GM21737 (cell line): Measurements from ENCODE around the gene KCNG4.

ENCODE experiments used
- ATAC-seq: cut with Tn5 transposase; IDR thresholded peaks from one replicate; pipeline ENCODE4 v1.9.1; 2021; ENCODE audit warnings: mild to moderate bottlenecking, moderate library complexity; ENCODE audit not compliant: unreplicated experiment

KCNG4 gene, protein sequence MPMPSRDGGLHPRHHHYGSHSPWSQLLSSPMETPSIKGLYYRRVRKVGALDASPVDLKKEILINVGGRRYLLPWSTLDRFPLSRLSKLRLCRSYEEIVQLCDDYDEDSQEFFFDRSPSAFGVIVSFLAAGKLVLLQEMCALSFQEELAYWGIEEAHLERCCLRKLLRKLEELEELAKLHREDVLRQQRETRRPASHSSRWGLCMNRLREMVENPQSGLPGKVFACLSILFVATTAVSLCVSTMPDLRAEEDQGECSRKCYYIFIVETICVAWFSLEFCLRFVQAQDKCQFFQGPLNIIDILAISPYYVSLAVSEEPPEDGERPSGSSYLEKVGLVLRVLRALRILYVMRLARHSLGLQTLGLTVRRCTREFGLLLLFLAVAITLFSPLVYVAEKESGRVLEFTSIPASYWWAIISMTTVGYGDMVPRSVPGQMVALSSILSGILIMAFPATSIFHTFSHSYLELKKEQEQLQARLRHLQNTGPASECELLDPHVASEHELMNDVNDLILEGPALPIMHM

DNA sequence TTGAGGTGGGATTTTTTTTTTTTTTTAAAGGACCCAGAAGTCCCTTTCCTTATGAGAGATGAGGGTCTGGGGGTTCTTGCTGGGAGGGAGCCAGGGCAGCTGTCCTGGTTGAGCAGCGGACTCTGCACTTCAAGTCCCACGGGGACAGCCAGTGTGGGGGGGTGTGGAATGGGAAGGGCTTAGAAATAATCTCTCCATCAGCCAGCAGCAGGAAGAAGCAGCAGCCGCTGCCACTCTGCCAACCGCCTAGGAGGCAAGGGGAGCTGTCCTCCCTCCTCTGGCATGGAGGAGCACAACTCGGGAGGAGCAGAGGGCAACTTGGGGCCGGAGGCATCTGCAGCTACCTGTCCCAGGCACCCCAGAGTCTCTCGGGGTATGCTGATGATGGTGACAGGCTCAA lies at the start of gene KCNG4:
KCNG4 (minus strand) TSS at position 104 of the 400 bp plus-strand sequence. CDS start 2,527 bp downstream, outside the sequence.
- no peak for ATAC-seq

DNA sequence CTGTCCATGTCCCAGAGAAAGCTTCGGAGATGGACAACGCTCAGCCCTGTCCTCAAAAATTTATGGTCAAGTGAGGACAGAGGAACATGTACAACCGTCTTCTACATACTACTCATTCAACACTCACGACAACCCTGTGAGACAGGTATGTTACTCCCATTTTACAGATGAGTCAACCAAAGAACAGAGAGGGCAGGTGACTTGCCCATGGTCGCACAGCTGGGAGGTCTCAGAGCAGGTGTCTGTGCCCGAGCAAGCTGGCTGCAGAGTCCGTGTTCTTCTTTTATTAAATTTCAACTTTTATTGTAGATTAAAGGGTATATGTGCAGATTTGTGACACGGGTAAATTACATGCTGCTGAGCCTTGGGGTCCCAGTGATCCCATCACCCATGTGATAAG lies 49.1 kb upstream of the KCNG4 start:
- ATAC-seq, result no peak

- ATAC-seq, result no peak
Measured at GRCh38 chr16:84286578-84287240, 46.9 kb upstream of the KCNG4 start.

DNA sequence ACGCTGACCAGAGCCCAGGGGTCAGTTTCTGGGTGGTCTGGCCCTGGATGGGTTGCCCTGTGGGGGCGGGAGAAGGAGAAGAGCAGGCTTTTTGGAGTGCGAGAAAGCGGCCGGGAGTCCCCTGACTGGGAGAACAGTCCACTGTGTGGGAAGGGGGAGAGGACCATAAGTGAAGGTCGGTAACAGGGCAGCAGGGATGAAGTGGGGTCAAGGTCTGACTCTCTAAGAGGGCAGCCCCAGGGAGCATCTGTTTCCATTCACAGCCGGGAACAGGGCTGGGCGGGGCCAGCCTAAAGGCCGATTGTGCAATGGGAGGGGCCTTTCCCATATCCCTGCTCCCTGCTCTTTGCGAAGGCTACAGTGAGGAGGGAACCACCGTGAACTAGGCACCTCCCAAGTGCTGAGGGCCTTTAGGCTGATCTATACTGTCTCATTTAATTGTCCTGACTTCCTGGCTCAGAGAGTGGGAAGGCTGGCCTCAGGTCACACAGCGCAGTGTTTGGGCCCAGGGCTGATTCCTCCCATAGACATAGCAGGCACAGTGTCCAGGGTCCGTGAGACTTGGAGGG lies 44.4 kb upstream of the KCNG4 start:
- no peak for ATAC-seq

DNA sequence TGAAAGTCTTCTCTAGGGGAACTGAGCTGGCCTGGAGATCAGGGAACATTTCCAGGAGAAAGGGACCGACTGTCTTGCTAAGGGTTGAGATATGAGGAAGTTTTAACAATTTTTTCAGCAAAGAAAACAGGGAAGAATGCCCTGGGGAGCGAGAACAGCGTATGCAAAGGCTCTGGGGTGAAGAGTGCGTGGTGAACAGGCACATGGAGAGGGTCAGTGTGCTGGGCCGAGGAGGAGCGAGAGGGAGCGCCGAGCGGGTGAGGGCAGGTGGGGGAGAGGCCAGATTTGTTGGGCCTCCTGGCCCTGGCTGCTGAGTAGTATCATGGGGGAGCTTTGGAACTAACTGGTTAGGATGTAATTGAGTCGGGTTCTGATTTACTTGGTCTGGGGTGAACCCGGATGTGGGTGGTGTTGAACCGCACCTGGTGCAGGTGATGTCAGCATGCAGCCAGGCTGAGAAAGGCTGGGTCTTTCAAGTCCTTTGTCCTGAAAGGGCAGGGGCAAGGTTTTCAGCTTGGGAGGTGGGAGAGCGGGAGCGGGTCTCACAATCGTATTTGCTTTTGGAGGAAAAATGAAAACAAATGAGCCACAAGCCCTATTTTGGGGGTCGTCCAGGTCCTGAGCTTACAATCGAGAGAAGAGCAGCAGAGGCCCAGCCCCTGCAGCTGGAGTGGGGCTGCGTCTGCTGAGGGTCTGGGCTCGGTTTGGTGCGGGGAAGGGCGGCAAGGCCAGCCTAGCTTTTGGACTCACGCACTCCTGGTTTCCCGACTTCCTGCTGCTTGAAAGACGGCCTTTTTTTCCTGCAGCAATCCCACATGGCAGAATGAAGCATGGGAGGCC lies 43.7 kb upstream of the KCNG4 start:
- ATAC-seq, result no peak

DNA sequence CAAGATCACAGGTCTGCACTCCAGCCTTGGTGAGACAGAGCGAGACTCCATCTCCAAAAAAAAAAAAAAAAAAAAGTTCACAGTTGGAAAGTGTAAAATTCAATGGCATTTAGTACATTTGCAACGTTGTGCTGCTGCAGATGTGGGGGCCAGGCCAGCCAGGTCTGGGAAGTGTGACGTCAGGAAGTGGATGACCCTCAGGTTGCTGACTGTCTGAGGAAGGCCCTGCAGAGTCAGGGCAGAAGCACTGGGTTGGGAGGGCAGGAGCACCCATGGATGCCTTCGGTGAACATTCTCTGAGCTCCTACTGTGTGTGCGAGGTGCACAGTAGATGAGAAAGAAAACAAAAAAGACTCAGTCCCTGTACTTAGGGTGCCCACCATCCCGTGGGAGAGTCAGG lies 42.7 kb upstream of the KCNG4 start:
- ATAC-seq, result no peak

DNA sequence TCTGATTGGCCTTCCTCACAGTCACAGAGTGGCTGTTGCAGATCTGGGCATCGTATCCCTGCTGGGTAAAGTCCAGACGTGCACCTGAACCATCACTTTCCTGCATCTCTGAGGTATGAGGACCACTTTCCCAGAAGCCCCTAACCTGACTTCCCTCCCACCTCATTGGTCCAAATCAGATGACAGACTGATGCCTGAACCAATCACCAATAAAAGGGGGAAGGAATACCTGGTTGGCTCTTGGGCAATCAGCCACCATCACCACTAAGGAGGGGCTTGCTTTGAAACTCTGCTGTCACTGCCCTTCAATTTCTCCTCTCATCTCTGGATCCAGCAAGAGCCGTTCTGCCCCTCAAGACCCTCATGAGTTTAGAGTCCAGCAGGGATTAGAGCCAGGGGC lies 41.3 kb upstream of the KCNG4 start:
- no peak for ATAC-seq

- no peak for ATAC-seq
Measured at GRCh38 chr16:84279881-84280280, 40.1 kb upstream of the KCNG4 start.

GRCh38 chr16:84278968-84279367 lies 39.2 kb upstream of the KCNG4 start:
- no peak for ATAC-seq

DNA sequence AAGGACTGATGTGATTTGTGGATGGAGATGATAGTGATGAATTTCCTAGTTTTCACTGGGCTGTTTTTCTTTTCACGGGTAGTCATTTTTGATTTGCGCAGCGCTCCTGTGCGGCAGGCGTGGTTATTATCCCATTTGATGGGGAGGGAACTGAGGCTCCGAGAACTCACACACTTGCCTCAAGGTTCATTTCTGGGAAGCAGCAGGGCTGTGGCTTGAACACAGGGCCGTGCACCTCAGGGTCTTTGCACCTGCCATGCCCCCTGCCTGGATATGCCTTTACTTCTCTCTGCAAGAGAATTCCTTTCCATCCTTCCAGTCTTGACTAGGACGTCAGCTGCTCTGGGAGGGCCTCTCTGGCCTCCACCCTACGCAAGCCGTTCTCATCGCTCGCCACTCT lies 38.5 kb upstream of the KCNG4 start:
- no peak for ATAC-seq

- no peak for ATAC-seq
Measured at GRCh38 chr16:84277244-84277823, 37.5 kb upstream of the KCNG4 start.

DNA sequence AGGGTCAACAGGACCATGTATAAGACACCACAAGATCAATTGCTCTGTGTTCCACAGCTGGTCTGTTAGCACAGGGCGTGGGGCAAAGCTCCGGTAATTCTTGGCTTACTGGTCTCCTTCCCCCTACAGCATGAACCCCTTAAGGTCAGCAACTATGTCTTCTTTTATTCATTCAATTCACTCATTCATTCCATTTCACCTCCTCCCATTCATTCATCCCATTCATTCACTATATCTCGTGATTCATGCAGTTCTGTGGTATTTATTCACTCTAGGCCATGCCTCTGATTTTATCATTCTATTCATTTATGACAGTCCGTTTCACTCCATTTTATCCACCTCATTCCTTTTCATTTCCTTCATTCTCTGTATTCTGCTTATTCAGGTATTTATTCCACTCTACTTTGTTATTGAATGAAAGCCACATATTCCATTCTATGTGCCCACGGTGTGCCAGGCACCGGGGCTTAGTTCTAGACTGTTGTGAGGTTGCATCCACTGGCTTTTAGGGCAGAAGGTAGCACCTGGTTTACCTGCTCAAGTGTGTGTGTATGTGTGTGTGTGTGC lies 35.9 kb upstream of the KCNG4 start:
- ATAC-seq, result no peak

DNA sequence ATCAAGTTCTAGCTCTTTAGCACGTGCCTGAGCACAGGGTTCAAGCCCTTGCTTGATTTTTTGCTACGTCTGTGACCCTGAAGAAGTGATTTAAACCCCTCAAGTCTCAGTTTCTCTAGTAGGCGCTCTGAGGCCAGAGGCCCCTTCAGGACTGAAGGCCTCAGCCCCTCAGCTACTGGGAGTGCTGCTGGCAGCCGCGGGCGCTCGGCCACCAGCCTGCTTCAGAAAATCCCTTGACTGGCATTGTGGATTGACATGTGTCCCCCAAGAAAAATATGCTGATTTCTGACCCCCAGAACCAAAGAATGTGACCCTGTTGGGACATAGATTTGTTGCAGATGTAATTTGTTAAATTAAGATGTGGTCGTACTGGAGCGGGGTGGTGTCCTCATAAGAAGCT lies 34.7 kb upstream of the KCNG4 start:
- no peak for ATAC-seq

- no peak for ATAC-seq
Measured at GRCh38 chr16:84272740-84273320, 33.0 kb upstream of the KCNG4 start.

GRCh38 chr16:84271866-84272265 lies 32.1 kb upstream of the KCNG4 start:
- ATAC-seq, result no peak

DNA sequence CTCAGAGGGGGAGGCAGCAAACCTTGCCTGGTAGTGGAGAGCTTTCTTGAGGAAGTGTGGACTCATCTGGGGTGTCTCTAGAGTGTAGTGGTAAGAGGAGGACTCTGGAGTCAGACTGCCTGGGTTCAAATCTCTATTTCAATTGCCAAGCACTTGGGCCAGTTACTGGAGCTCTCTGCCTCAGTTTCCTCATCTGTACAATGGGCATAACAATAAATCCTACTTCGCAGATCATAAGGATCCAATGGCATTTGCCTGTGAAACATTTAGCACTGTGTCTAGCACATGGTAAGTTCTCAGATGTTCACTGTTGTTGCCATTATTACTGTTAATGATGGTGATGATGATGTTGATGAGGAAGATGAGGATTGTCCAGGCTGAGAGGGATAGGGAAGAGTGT lies 31.2 kb upstream of the KCNG4 start:
- ATAC-seq, result no peak

DNA sequence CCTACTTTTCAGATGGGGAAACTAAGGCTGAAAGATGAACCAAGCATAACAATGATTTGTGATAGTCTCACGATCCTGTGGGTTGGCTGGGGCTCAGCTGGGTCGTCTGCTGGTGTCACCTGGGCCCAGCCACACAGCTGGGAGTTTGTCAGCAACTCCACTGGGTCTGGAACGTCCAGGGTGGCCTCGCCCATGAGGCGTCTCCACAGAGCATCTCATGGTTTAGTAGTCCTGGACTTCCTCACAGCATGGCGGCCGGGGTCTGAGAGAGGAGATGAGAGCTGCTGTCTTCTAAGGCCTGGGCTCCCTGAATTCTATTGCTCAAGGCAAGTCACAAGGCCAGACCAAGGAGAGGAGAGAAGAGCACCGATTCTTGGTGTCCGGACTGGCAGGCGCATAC lies 30.7 kb upstream of the KCNG4 start:
- ATAC-seq, result no peak

DNA sequence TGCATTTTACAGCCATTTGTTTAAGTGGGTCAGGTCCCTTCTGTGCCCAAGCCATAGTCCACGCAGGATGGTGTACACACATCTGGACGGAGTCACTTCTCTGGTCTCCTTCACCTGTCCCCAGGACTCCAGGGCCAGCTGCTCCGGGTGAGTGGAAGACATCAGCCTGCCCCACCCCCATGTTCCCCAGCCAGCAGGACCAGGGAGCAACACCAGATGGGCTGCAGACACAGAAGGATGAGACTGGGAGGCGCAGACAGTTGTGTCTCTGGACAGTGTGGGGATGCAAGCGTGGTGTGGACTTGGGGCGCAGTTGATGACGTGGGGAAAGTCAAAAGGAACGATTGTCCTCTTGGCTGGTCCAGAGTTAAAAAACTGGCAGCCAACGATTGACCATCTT lies 30.3 kb upstream of the KCNG4 start:
- ATAC-seq, result no peak

DNA sequence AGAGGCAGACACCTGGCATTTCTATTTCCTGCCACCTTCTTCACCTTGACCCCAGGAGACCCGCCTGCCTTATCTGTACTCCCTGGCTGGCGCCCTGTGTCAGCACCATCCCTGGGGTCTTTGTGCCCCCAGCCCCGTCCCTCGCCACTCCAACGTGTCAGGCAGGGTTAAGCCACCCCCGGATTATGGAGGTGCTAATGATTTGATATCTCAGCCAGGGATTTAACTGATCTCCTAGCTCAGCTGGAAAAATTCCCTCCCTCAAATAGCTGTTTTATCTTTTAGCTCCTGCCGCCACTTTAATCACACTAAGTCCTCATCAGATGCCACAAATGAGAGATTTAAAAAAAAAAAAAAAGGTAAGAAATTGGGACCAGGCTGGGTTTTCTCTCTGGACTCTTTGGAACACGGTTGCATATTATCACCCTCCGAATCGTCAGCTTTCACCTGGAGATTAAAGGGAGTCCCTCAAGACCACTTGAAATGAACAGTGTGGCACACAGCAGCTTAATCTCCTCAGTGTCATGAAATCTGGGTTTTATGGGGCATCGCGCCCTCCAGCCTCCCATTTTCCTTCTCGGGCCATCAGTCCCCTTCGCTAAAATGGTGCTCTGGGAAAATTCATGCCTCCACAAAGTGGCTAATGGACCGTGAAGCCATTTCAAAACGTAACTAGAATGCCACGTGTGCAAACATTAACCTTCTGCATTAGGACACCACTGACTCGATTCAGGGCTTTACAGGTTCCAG lies 28.7 kb upstream of the KCNG4 start:
- ATAC-seq, result no peak
